HUDEP-2 (cell line): ENCODE data around the gene TRRAP.
"Not testable (repeated sequence)": the region's sequence is repeated elsewhere in the genome, so short reads cannot be mapped to it uniquely, and the experiment has no call there.

Experiments
- DNase-seq, 76 experiments: peaks; one replicate each; lab custom pipeline; 2025; ENCODE audit not compliant: unreplicated experiment in 76 of 76; lab: John Stamatoyannopoulos, UW

Gene TRRAP

GRCh38 chr7:98864731-98865453 lies 13.4 kb upstream of the TRRAP start:
- DNase-seq: no peak

- DNase-seq: no peak
Observed at GRCh38 chr7:98866351-98866750, 12.0 kb upstream of the TRRAP start.

- DNase-seq: no peak
Observed at GRCh38 chr7:98866765-98867164, 11.6 kb upstream of the TRRAP start.

- DNase-seq: no peak
Observed at GRCh38 chr7:98868450-98868849, 9.9 kb upstream of the TRRAP start.

GRCh38 chr7:98869027-98869596 lies 9.2 kb upstream of the TRRAP start:
- no peak for DNase-seq

- DNase-seq: no peak
Observed at GRCh38 chr7:98869597-98870120, 8.7 kb upstream of the TRRAP start, which contains the start of gene TMEM130. TMEM130 (minus strand) TSS chr7:98870014; CDS start chr7:98869861, 153 bp downstream.

GRCh38 chr7:98870121-98870651 lies 8.1 kb upstream of the TRRAP start:
- peak in 1 of 76 experiments; percentile 4 for DNase-seq

GRCh38 chr7:98870807-98871491 lies 7.4 kb upstream of the TRRAP start:
- no peak for DNase-seq

GRCh38 chr7:98872328-98872924 lies 5.9 kb upstream of the TRRAP start:
- DNase-seq: peak in 17 of 76 experiments; percentile 7 to 37 (median 20)

GRCh38 chr7:98873610-98874009 lies 4.7 kb upstream of the TRRAP start:
- not testable (repeated sequence) for DNase-seq

GRCh38 chr7:98874942-98875341 lies 3.4 kb upstream of the TRRAP start:
- no peak for DNase-seq

GRCh38 chr7:98875501-98875900 lies 2.8 kb upstream of the TRRAP start:
- DNase-seq: no peak

- DNase-seq: no peak
Observed at GRCh38 chr7:98877146-98877545, 1.2 kb upstream of the TRRAP start.

GRCh38 chr7:98877692-98878364 lies 504 bp upstream of the TRRAP start:
- DNase-seq: no peak

- peak in 54 of 76 experiments; percentile 3 to 52 (median 23) for DNase-seq
Observed at GRCh38 chr7:98879198-98879978, 1.1 kb downstream of the TRRAP start.

- no peak for DNase-seq
Observed at GRCh38 chr7:98879979-98880315, 1.6 kb downstream of the TRRAP start.

GRCh38 chr7:98880485-98880884 lies 2.2 kb downstream of the TRRAP start:
- DNase-seq: no peak

GRCh38 chr7:98881561-98882315 lies 3.4 kb downstream of the TRRAP start:
- no peak for DNase-seq

- no peak for DNase-seq
Observed at GRCh38 chr7:98884416-98884815, 6.1 kb downstream of the TRRAP start.
